ENCODE measurements around the gene MT3. TPM values are rescaled to one million over a fixed set of nuclear protein-coding genes. Genes with fewer than 3 reads are reported as not detected.

MT3 gene
- total and polyA plus RNA-seq, 2 of the 13 experiments (the other 11 are each of a cell fraction or from before 2014, with no cell fraction given): not detected

- TF ChIP-seq ZNF609 (CRISPR knock-in tag; IDR thresholded peaks at IDR 0.05; ENCODE audit: borderline replicate concordance) (0 out of 2 replicates have a peak, but pooled peaks have one; percentile 52), ZNF615 (CRISPR knock-in tag; IDR thresholded peaks at IDR 0.05; ENCODE audit: borderline replicate concordance) (no peak), PAX8 (CRISPR knock-in tag; IDR thresholded peaks at IDR 0.05; ENCODE audit: borderline replicate concordance) (0 out of 2 replicates have a peak, but pooled peaks have one; percentile 72), SIX4 (CRISPR knock-in tag; IDR thresholded peaks at IDR 0.05) (no peak), POLR2G (IDR thresholded peaks at IDR 0.05; ENCODE audit: low read depth, low read length) (peak; percentile 49; the same call in 1 of the 2 replicates), ZKSCAN5 (CRISPR knock-in tag; IDR thresholded peaks at IDR 0.05) (no peak), RNF219 (CRISPR knock-in tag; IDR thresholded peaks at IDR 0.05) (no peak), TMF1 (CRISPR knock-in tag; IDR thresholded peaks at IDR 0.05; ENCODE audit: low read depth) (no peak), E2F2 (CRISPR knock-in tag; IDR thresholded peaks at IDR 0.05; ENCODE audit: borderline replicate concordance) (no peak), ZNF790 (CRISPR knock-in tag; IDR thresholded peaks at IDR 0.05; ENCODE audit: borderline replicate concordance) (no peak), ZNF639 (CRISPR knock-in tag; conservative IDR thresholded peaks at IDR 0.05) (no peak), TOE1 (CRISPR knock-in tag; IDR thresholded peaks at IDR 0.05) (no peak), PHB2 (IDR thresholded peaks at IDR 0.05; ENCODE audit: partially characterized antibody) (no peak), ZNF383 (CRISPR knock-in tag; IDR thresholded peaks at IDR 0.05; ENCODE audit: borderline replicate concordance) (no peak), SIN3B (IDR thresholded peaks at IDR 0.05; ENCODE audit: low read length) (no peak), MTA3 (CRISPR knock-in tag; IDR thresholded peaks at IDR 0.05) (no peak), RBM39 (IDR thresholded peaks at IDR 0.05; ENCODE audit: low read depth, low read length, poor library complexity, severe bottlenecking) (no peak), HOMEZ (CRISPR knock-in tag; IDR thresholded peaks at IDR 0.05; ENCODE audit: low read depth) (no peak), MIXL1 (CRISPR knock-in tag; IDR thresholded peaks at IDR 0.05) (0 out of 2 replicates have a peak, but pooled peaks have one; percentile 54)
These were observed 20.8 kb downstream of the MT3 start (continued) for GRCh38 chr16:56610017-56610608.

Measured in HepG2 (cell line).